DOHH2 (cell line): ENCODE measurements around the gene ROCK2.

Experiments used
- H3F3A ChIP-seq: fragments of 200-600 bp; sonication (generic), shearing (Covaris generic); 2 replicates; pipeline ENCODE4 v1.6.0; 2016; ENCODE audit warnings: antibody characterized with exemption, mild to moderate bottlenecking; ENCODE audit not compliant: control insufficient read depth, insufficient read depth
- H3K27ac ChIP-seq: fragments of 200-600 bp; sonication (generic); 2 replicates; pipeline ENCODE4 v1.5.1; 2014; ENCODE audit warnings: low read depth, mild to moderate bottlenecking, low read length, moderate library complexity
- H3K27me3 ChIP-seq: fragments of 200-600 bp; sonication (generic); 2 replicates; pipeline ENCODE4 v1.6.1; 2014; ENCODE audit warnings: mild to moderate bottlenecking, low read length, mixed read lengths; ENCODE audit not compliant: control insufficient read depth
- H3K36me3 ChIP-seq: fragments of 200-600 bp; sonication (generic); 2 replicates; pipeline ENCODE4 v1.6.1; 2014; ENCODE audit warnings: mild to moderate bottlenecking, low read length, moderate library complexity, mixed read lengths; ENCODE audit not compliant: control insufficient read depth
- H3K4me1 ChIP-seq: fragments of 200-600 bp; sonication (generic); 2 replicates; pipeline ENCODE4 v1.6.1; 2014; ENCODE audit warnings: mild to moderate bottlenecking, low read length, mixed read lengths; ENCODE audit not compliant: control insufficient read depth
- H3K4me2 ChIP-seq: fragments of 200-600 bp; sonication (generic); 2 replicates; pipeline ENCODE4 v1.6.0; 2014; ENCODE audit warnings: mild to moderate bottlenecking, low read length, moderate library complexity
- H3K4me3 ChIP-seq: fragments of 200-600 bp; sonication (generic); 2 replicates; pipeline ENCODE4 v1.5.1; 2014; ENCODE audit warnings: mild to moderate bottlenecking, low read length, mixed read lengths
- H3K79me2 ChIP-seq: fragments of 200-600 bp; sonication (generic); 2 replicates; pipeline ENCODE4 v1.6.1; 2014; ENCODE audit warnings: mild to moderate bottlenecking, low read length, mixed read lengths; ENCODE audit not compliant: control insufficient read depth
- H3K9me2 ChIP-seq: fragments of 200-600 bp; sonication (generic); replicated peaks from 2 replicates; pipeline ENCODE4 v1.6.1; 2014; ENCODE audit warnings: mild to moderate bottlenecking, low read length, mixed read lengths; ENCODE audit not compliant: control insufficient read depth
- H3K9me3 ChIP-seq: fragments of 200-600 bp; sonication (generic); 2 replicates; pipeline ENCODE4 v1.6.1; 2014; ENCODE audit warnings: antibody characterized with exemption, low read length, mixed read lengths; ENCODE audit not compliant: control insufficient read depth, insufficient read depth
- H4K20me1 ChIP-seq: fragments of 200-600 bp; sonication (generic); 2 replicates; pipeline ENCODE4 v1.6.0; 2014; ENCODE audit warnings: low read depth, mild to moderate bottlenecking, antibody characterized with exemption, low read length, moderate library complexity; ENCODE audit not compliant: control insufficient read depth, insufficient read depth
- EZH2phosphoT487 ChIP-seq: fragments of 200-600 bp; sonication (generic); IDR thresholded peaks from 2 replicates; pipeline ENCODE4 v1.6.1; 2017; ENCODE audit warnings: borderline replicate concordance, mild to moderate bottlenecking, antibody characterized with exemption, low read length, moderate library complexity, mixed read lengths
- TF ChIP-seq, protein P1 (sequence below): fragments of 200-600 bp; sonication (generic); IDR thresholded peaks from one replicate; pipeline ENCODE4 v1.5.1; 2014; ENCODE audit warnings: antibody characterized with exemption, mild to moderate bottlenecking, low read depth, low read length; ENCODE audit not compliant: poor library complexity, severe bottlenecking

Gene ROCK2

DNA sequence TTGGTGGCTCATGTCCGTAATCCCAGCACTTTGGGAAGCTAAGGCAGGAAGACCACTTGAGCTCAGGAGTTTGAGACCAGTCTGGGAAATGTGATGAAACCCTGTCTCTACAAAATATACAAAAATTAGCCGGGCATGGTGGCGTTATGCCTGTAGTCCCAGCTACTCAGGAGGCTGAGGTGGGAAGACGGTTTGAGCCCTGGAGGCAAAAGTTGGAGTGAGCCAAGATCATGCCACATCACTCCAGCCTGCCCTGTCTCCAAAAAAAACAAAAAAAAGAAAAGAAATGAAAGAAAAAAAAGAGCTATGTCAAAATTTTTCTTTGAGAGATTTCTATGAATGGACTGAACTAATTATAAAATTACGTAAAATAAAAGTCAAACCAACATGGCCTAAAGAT is 34.7 kb downstream of the ROCK2 start:
- TF ChIP-seq, protein P1, sequence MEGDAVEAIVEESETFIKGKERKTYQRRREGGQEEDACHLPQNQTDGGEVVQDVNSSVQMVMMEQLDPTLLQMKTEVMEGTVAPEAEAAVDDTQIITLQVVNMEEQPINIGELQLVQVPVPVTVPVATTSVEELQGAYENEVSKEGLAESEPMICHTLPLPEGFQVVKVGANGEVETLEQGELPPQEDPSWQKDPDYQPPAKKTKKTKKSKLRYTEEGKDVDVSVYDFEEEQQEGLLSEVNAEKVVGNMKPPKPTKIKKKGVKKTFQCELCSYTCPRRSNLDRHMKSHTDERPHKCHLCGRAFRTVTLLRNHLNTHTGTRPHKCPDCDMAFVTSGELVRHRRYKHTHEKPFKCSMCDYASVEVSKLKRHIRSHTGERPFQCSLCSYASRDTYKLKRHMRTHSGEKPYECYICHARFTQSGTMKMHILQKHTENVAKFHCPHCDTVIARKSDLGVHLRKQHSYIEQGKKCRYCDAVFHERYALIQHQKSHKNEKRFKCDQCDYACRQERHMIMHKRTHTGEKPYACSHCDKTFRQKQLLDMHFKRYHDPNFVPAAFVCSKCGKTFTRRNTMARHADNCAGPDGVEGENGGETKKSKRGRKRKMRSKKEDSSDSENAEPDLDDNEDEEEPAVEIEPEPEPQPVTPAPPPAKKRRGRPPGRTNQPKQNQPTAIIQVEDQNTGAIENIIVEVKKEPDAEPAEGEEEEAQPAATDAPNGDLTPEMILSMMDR = no peak
- no peak for TF ChIP-seq EZH2phosphoT487
- no peaks in the 10 kb centered on the region for H3K27me3 ChIP-seq
- 0 out of 2 replicates have a peak, but pooled peaks cover 2% of the 10 kb centered on the region for H3F3A ChIP-seq
- H4K20me1 ChIP-seq = peaks cover 25% of the 10 kb centered on the region
- no peaks in the 10 kb centered on the region for H3K9me3 ChIP-seq
- H3K27ac ChIP-seq = no peak overlapping the region
- peaks cover 5% of the 10 kb centered on the region; the same call in 1 of the 2 replicates for H3K4me1 ChIP-seq
- H3K9me2 ChIP-seq = no peaks in the 10 kb centered on the region
- no peaks in the 10 kb centered on the region for H3K36me3 ChIP-seq
- H3K4me2 ChIP-seq = no peak overlapping the region
- H3K79me2 ChIP-seq = peaks cover 99% of the 10 kb centered on the region
- no peak overlapping the region for H3K4me3 ChIP-seq

- Histone ChIP-seq H3K79me2 (peaks cover 99% of the 10 kb centered on the region), H3K4me3 (no peak overlapping the region), H4K20me1 (peaks cover 19% of the 10 kb centered on the region), H3K4me2 (no peak overlapping the region), H3K27ac (no peak overlapping the region), H3K4me1 (no peaks in the 10 kb centered on the region), H3K9me3 (no peaks in the 10 kb centered on the region), H3F3A (no peaks in the 10 kb centered on the region), H3K36me3 (no peaks in the 10 kb centered on the region), H3K9me2 (no peaks in the 10 kb centered on the region), H3K27me3 (no peaks in the 10 kb centered on the region)
- TF ChIP-seq, protein P1 = no peak
- TF ChIP-seq EZH2phosphoT487 = no peak
Observed at GRCh38 chr2:11307764-11308415, 36.5 kb downstream of the ROCK2 start.

DNA sequence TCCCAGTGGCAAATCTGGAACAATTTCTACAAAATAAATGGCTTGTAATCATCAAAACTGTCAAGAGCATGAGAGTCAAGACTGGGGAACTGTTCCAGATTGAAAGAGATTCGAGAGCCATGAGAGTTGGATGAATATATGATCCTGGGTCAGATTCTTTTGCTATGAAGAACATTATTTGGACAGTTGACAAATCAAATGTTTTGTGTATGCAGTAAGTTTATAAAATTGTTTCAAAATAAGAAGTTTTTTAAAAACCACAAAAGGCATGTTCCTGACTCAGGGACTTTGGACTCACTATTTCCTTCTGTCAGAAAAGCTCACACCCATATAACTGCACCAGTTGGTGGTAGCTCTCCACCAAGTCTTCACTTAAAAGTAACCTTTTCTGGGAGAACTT is 38.5 kb downstream of the ROCK2 start:
- Histone ChIP-seq H3K79me2 (peaks cover 96% of the 10 kb centered on the region), H3F3A (no peaks in the 10 kb centered on the region), H3K4me3 (no peak overlapping the region), H3K4me1 (no peaks in the 10 kb centered on the region), H3K4me2 (no peak overlapping the region), H3K9me2 (no peaks in the 10 kb centered on the region), H3K36me3 (no peaks in the 10 kb centered on the region), H4K20me1 (peaks cover 15% of the 10 kb centered on the region), H3K27me3 (no peaks in the 10 kb centered on the region), H3K27ac (no peak overlapping the region), H3K9me3 (no peaks in the 10 kb centered on the region)
- TF ChIP-seq, protein P1 = no peak
- no peak for TF ChIP-seq EZH2phosphoT487
